Mucosa of stomach (tissue), 1 donor: Measurements from ENCODE around the gene EIF1.
"Not testable (repeated sequence)": the region's sequence is repeated elsewhere in the genome, so short reads cannot be mapped to it uniquely, and the experiment has no call there.

Experiments used
- H3K27me3 ChIP-seq: one replicate; pipeline ENCODE4 v1.7.0; 2013; ENCODE audit warnings: mild to moderate bottlenecking, low read length; ENCODE audit not compliant: control insufficient read depth, insufficient read depth
- H3K36me3 ChIP-seq: one replicate; pipeline ENCODE4 v1.7.0; 2013; ENCODE audit warnings: low read length; ENCODE audit not compliant: control insufficient read depth, insufficient read depth
- H3K4me1 ChIP-seq: one replicate; pipeline ENCODE4 v1.7.0; 2013; ENCODE audit warnings: mild to moderate bottlenecking, low read length; ENCODE audit not compliant: control insufficient read depth, insufficient read depth
- H3K4me3 ChIP-seq: one replicate; pipeline ENCODE4 v1.7.0; 2013; ENCODE audit warnings: low read length
- H3K9ac ChIP-seq: one replicate; pipeline ENCODE4 v1.7.0; 2013; ENCODE audit warnings: mild to moderate bottlenecking, low read length, moderate library complexity
- H3K9me3 ChIP-seq: one replicate; pipeline ENCODE4 v1.7.0; 2013; ENCODE audit warnings: mild to moderate bottlenecking, low read length, moderate library complexity; ENCODE audit not compliant: control insufficient read depth
- donor health status: Pancreatic carcinoma.

EIF1 gene

GRCh38 chr17:41686281-41686680, 2.4 kb upstream of the EIF1 start:
- no peaks in the 10 kb centered on the region for H3K9me3 ChIP-seq

DNA sequence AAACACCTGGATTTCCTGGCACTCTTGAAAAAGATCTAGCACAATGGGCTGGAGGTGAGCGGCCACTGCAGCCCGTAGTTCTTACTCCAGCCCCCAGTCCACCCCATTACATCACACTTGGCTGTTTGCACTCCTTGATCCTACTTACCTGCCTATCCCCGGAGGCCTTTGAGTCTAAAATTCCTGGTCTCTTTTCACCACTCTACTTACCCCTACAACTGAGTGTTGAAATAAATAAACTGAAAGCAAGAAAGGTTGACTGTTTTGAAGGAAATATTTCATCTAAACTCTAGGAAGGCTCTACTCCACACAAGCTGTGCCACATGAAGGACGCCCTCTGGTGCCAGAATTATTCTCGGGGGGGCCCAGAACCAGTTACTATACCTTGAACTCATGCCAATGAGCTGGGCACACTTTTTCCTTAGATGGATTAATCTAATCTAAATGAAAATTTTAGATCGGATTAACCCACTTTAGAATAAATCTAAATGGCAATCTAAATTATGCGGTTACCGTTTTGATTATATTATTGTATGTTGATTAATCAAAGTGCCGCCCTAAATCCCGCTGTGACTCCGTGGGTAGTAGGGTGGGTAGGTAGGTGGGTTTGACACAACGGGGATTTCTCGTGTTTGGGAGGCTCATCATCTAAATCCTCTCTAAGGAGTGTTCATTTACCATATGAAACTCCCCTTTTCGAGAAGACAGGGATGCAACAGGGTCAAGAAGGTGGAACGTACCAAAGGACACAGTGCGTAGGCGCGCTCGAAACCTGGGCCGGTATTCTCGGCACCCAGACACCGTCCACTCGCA, 651 bp upstream of the EIF1 start:
- peak overlapping the region; percentile 100 for H3K9ac ChIP-seq
- peaks cover 17% of the 10 kb centered on the region for H3K4me1 ChIP-seq
- peaks cover 32% of the 10 kb centered on the region for H3K36me3 ChIP-seq
- H3K27me3 ChIP-seq, result no peaks in the 10 kb centered on the region
- peak overlapping the region; percentile 29 for H3K4me3 ChIP-seq
- no peaks in the 10 kb centered on the region for H3K9me3 ChIP-seq

More at GRCh38 chr17:41686281-41686680, 2.4 kb upstream of the EIF1 start:
- Histone ChIP-seq H3K4me1 (peaks cover 17% of the 10 kb centered on the region), H3K36me3 (peaks cover 19% of the 10 kb centered on the region), H3K4me3 (no peak overlapping the region), H3K27me3 (no peaks in the 10 kb centered on the region), H3K9ac (no peak overlapping the region)

GRCh38 chr17:41689497-41690299, 1.0 kb downstream of the EIF1 start:
- Histone ChIP-seq H3K36me3 (peaks cover 37% of the 10 kb centered on the region), H3K4me3 (peak overlapping the region; percentile 84), H3K9ac (peak overlapping the region; percentile 100), H3K9me3 (no peaks in the 10 kb centered on the region), H3K27me3 (no peaks in the 10 kb centered on the region), H3K4me1 (peaks cover 17% of the 10 kb centered on the region)

DNA sequence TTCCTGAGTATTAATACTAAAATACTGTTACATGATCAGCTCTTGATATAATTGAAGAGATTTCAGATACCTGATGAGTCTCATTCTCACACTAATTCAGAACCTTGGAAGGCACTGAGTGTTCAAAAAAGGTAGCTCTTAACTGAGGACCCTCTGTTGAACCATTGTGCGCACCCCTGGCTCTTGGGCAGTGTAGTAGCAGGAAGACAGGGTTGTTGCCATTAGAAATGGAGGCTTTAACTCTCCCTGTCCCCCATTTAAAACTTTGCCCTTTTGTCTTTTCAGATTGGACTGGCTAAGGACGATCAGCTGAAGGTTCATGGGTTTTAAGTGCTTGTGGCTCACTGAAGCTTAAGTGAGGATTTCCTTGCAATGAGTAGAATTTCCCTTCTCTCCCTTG, 1.8 kb downstream of the EIF1 start:
- H3K36me3 ChIP-seq, result peaks cover 37% of the 10 kb centered on the region
- H3K9ac ChIP-seq, result peak overlapping the region; percentile 100
- peak overlapping the region; percentile 84 for H3K4me3 ChIP-seq

DNA sequence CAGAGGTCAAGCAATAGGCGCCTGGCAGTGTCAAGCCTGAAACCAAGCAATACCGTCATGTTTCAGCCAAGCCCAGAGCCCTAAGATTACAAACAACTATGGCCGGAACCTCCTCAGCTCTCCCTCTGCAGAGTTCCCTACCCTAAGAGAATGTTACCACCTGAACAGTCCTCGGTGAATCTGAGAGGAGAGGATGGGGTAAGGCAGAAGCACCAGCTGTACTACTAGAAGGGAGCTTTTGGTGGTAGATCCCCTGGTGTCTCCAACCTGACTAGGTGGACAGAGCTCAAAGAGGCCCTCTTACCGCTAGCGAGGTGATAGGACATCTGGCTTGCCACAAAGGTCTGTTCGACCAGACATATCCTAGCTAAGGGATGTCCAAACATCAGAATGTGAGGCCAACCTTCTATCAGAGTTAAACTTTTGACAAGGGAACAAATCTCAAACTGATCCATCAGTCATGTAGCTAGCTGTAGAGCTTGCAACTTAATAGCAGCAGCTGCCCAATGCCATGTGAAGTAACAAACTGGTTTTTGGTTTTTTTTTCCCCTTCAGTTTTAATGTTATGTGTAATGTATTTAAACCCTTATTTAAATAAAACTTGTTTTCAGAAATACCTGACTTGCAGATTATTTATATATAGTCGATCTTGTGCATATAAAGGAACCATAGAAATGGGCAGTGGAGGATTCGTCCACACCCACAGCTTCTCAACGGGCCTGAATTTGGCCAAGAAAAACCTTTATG, 2.5 kb downstream of the EIF1 start:
- peak overlapping the region; percentile 10 for H3K9ac ChIP-seq

More for the DNA sequence above, 1.8 kb downstream of the EIF1 start:
- H3K27me3 ChIP-seq, result no peaks in the 10 kb centered on the region
- H3K9me3 ChIP-seq, result no peaks in the 10 kb centered on the region
- peaks cover 17% of the 10 kb centered on the region for H3K4me1 ChIP-seq

GRCh38 chr17:41692722-41693521, 4.2 kb downstream of the EIF1 start:
- peaks cover 23% of the 10 kb centered on the region for H3K4me1 ChIP-seq
- H3K9me3 ChIP-seq, result no peaks in the 10 kb centered on the region
- no peak overlapping the region for H3K9ac ChIP-seq
- H3K36me3 ChIP-seq, result peaks cover 37% of the 10 kb centered on the region
- no peaks in the 10 kb centered on the region for H3K27me3 ChIP-seq
- no peak overlapping the region for H3K4me3 ChIP-seq

More for the DNA sequence above, 2.5 kb downstream of the EIF1 start:
- Histone ChIP-seq H3K36me3 (peaks cover 37% of the 10 kb centered on the region), H3K4me1 (peaks cover 19% of the 10 kb centered on the region), H3K4me3 (no peak overlapping the region), H3K9me3 (no peaks in the 10 kb centered on the region), H3K27me3 (no peaks in the 10 kb centered on the region)

DNA sequence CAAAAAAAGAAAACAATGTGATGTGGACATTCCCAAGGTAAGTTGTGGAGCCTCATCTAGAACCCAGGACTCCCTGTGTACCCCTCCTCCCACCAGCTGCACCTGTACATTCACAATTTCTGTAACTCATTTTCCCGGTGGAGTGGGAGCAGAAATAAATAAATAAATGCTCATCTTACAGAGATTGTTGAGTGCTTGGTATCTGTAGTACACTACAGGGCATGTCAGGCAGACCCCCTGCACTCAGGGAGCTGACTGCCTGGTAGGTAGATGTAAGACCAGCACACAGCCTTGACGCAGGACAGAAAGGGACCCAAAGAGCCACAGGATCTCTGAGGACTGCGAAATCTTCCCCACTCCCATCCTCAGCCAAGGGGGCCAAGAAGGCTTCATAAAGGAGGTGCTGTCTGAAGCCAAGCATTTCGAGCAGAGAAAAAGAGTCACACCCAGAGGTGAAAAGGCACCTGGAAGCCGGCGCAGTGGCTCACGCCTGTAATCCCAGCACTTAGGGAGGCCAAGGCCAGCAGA, 6.5 kb downstream of the EIF1 start:
- H3K9me3 ChIP-seq, result no peaks in the 10 kb centered on the region
- H3K9ac ChIP-seq, result no peak overlapping the region
- H3K4me1 ChIP-seq, result peaks cover 16% of the 10 kb centered on the region
- no peaks in the 10 kb centered on the region for H3K27me3 ChIP-seq
- no peak overlapping the region for H3K4me3 ChIP-seq
- H3K36me3 ChIP-seq, result peaks cover 29% of the 10 kb centered on the region

DNA sequence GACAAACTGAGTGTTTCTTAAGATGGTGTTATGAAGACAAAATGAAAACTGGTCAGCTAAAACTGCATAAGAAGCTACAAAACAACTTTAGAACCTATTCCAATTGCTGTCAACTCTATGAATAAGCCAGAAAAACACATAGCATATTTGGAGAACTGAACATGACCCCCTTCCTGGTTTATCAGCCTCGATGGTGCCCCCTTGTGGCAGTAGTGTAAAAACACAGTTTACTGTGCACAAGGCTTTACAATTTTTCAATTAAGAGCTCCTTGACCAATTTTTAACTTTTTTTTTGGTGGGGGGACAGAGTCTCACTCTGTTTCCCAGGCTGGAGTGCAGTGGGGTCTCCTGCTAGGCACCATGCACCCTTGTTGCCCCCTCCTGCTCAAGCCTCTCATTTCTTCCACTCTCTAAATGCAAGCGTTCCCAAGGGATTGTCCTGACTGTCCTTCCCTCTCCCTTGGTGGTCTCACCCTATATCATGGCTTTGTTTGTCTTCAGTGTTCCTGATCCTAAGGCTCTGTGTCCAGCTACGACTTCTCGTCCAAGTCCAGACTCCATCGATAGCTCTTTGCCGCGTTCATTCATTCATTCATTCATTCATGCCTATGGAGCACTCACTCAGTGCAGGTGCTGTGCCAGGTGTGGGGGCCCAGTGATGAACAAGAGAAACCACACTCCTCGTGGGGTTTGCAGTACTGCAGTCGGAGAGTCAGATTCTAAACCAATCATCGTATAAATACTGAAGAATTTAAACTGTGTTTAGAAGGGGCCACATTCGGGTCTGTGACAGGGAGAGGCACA, 7.5 kb downstream of the EIF1 start:
- Histone ChIP-seq H3K9ac (no peak overlapping the region), H3K4me3 (no peak overlapping the region), H3K9me3 (no peaks in the 10 kb centered on the region), H3K4me1 (peaks cover 11% of the 10 kb centered on the region), H3K36me3 (peaks cover 19% of the 10 kb centered on the region), H3K27me3 (no peaks in the 10 kb centered on the region)

- Histone ChIP-seq H3K4me1 (peaks cover 11% of the 10 kb centered on the region), H3K4me3 (no peak overlapping the region), H3K36me3 (peaks cover 11% of the 10 kb centered on the region), H3K27me3 (no peaks in the 10 kb centered on the region), H3K9ac (no peak overlapping the region), H3K9me3 (no peaks in the 10 kb centered on the region)
These were observed 8.7 kb downstream of the EIF1 start for GRCh38 chr17:41697122-41697962.

DNA sequence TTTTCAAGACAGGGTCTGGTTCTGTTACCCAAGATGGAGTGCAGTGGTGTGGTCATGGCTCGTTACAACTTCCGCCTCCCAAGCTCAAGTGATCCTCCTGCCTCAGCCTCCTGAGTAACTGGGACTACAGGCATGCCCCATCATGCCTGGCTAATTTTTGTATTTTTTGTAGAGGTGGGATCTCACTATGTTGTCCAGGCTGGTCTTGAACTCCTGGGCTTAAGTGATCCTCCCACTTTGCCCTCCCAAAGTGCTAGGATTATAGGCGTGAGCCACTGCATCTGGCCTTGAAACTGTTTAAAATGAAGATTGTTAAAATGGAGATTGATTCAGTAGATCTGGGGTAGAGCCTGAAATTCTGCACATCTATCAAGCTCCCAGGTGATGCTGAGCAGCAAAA, 12.2 kb downstream of the EIF1 start:
- not testable (repeated sequence) for H3K9ac ChIP-seq, H3K9me3 ChIP-seq, H3K36me3 ChIP-seq, H3K27me3 ChIP-seq, H3K4me3 ChIP-seq
- peaks cover 11% of the 10 kb centered on the region for H3K4me1 ChIP-seq
